ENCODE measurements around the gene ZBTB2. TPM values are rescaled to one million over a fixed set of nuclear protein-coding genes. Genes with fewer than 3 reads are reported as not detected.
"Not testable (repeated sequence)": the region's sequence is repeated elsewhere in the genome, so short reads cannot be mapped to it uniquely, and the experiment has no call there.

ZBTB2 gene
- total RNA-seq, 4 donors from 2014 or later, result 11.4 to 15.1 (median 12.4) TPM

DNA sequence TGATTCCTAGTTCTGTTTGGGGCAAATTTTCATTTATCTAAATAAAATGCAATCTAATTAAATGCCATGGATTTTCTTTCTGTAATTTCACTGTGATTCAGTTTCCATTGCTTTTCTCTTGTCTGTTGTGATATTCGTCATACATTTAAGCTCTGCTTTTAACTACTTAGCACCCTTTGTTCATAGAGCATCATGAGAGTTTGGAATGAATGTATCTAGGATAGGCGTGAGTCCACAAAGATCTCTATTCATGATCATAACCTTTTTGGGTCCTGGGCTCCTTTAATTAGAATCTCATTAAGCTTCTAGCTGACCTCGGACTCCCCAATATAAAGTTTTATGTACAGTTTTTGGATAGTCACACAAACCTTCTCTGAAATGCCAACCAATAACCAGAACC, 32.9 kb downstream of the ZBTB2 start:
- peaks cover 0 to 9% (median 0%) of the 10 kb centered on the region in 3 donors for H3K4me1 ChIP-seq
- no peaks in the 10 kb centered on the region for H3K27me3 ChIP-seq
- 72 to 84% methylated on average over 3 of the region's 3 CpGs for WGBS, 2 donors (ENCODE audit: low coverage in 1 of 2)
- H3K27ac ChIP-seq, result no peak overlapping the region
- ATAC-seq, result no peak
- peaks cover 0 to 54% of the 10 kb centered on the region in 2 donors for H3K36me3 ChIP-seq
- no peak overlapping the region for H3K4me3 ChIP-seq
- no peaks in the 10 kb centered on the region for H3K9me3 ChIP-seq
- TF ChIP-seq POLR2AphosphoS5 (IDR thresholded peaks at IDR 0.05), result no peak
- TF ChIP-seq POLR2A (IDR thresholded peaks at IDR 0.05), result no peak
- TF ChIP-seq, protein P1, sequence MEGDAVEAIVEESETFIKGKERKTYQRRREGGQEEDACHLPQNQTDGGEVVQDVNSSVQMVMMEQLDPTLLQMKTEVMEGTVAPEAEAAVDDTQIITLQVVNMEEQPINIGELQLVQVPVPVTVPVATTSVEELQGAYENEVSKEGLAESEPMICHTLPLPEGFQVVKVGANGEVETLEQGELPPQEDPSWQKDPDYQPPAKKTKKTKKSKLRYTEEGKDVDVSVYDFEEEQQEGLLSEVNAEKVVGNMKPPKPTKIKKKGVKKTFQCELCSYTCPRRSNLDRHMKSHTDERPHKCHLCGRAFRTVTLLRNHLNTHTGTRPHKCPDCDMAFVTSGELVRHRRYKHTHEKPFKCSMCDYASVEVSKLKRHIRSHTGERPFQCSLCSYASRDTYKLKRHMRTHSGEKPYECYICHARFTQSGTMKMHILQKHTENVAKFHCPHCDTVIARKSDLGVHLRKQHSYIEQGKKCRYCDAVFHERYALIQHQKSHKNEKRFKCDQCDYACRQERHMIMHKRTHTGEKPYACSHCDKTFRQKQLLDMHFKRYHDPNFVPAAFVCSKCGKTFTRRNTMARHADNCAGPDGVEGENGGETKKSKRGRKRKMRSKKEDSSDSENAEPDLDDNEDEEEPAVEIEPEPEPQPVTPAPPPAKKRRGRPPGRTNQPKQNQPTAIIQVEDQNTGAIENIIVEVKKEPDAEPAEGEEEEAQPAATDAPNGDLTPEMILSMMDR (IDR thresholded peaks at IDR 0.05), result no peak

DNA sequence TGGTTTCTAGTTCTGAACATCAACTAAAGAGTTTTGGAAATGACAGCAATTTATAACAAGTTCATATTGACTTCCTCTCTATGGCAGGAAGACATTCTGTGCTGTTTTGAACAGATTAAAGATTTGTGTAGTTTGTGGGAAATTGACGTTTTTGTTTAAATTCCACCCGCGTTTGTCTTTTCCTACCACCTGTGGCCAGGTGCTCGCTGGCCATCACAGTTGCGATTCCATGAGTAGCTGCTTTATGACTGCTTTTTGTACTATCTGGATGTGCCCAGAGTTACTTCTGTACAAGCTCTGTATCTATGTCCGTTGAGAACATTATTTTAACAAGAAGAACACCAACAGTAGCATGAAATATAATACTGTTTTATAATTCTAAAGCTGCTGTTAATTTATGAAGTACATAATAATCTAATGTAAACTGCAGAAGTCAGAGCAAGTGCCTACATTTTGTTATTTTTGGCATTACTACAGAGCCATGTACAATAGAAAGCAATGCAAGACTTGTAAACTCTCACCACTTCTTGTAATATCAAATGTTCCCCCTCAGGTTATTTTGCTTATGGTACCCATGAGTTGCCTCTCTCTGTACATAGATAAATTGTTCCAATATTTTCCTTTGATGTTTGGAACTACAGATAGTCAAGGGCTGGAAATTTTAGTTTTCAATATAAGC, 33.5 kb downstream of the ZBTB2 start:
- Histone ChIP-seq H3K4me1 (peaks cover 0 to 9% (median 0%) of the 10 kb centered on the region in 3 donors), H3K4me3 (no peak overlapping the region), H3K27me3 (no peaks in the 10 kb centered on the region), H3K9me3 (no peaks in the 10 kb centered on the region), H3K27ac (no peak overlapping the region), H3K36me3 (peaks cover 0 to 57% of the 10 kb centered on the region in 2 donors)
- WGBS, 2 donors (ENCODE audit: low coverage in 1 of 2), result 72 to 90% methylated on average over 2 to 6 of the region's 6 CpGs
- TF ChIP-seq EP300 (IDR thresholded peaks at IDR 0.05), result no peak
- no peak for ATAC-seq

- H3K4me1 ChIP-seq, H3K27me3 ChIP-seq, H3K9me3 ChIP-seq, H3K27ac ChIP-seq, ATAC-seq, H3K4me3 ChIP-seq: not testable (repeated sequence)
- 79 to 89% methylated on average over 6 of the region's 6 CpGs for WGBS, 2 donors (ENCODE audit: low coverage in 1 of 2)
- peaks cover 0 to 58% of the 10 kb centered on the region in 2 donors for H3K36me3 ChIP-seq
Measured at GRCh38 chr6:151356983-151357382, 34.4 kb downstream of the ZBTB2 start.

DNA sequence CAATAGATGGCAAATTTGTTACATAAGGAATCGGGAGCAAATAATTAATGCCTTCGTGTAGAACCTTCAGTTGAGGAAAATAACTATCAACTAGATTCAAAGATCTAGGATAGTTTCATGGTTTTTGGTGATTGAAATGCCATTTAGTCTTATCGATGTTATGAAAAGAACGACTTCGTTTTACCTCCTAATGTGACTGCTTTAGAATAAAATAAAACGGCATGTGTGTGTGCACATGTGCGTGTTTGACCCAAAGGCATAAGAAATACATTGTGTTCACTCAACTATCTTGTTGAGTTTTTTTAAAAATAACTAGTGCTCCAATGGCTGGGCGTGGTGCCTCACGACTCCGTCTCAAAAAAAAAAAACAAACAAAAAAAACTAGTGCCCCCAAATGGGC, 37.6 kb downstream of the ZBTB2 start:
- Histone ChIP-seq H3K36me3 (peaks cover 0 to 70% of the 10 kb centered on the region in 2 donors), H3K4me3 (no peak overlapping the region), H3K27ac (no peak overlapping the region), H3K27me3 (no peaks in the 10 kb centered on the region), H3K4me1 (peaks cover 0 to 9% (median 0%) of the 10 kb centered on the region in 3 donors), H3K9me3 (no peaks in the 10 kb centered on the region)
- TF ChIP-seq POLR2A (IDR thresholded peaks at IDR 0.05) (no peak), POLR2AphosphoS5 (IDR thresholded peaks at IDR 0.05) (no peak), EP300 (IDR thresholded peaks at IDR 0.05) (no peak)
- TF ChIP-seq, protein P1 (IDR thresholded peaks at IDR 0.05), result no peak
- no peak for ATAC-seq
- 92 to 94% methylated on average over 8 to 10 of the region's 10 CpGs for WGBS, 2 donors (ENCODE audit: low coverage in 1 of 2)

GRCh38 chr6:151352410-151353396, 38.7 kb downstream of the ZBTB2 start:
- Histone ChIP-seq H3K4me3 (no peak overlapping the region), H3K27me3 (no peaks in the 10 kb centered on the region), H3K36me3 (peaks cover 0 to 74% of the 10 kb centered on the region in 2 donors), H3K27ac (no peak overlapping the region), H3K9me3 (no peaks in the 10 kb centered on the region), H3K4me1 (peaks cover 0 to 9% (median 0%) of the 10 kb centered on the region in 3 donors)
- TF ChIP-seq, protein P1 (IDR thresholded peaks at IDR 0.05), result no peak
- TF ChIP-seq POLR2AphosphoS5 (IDR thresholded peaks at IDR 0.05), result no peak
- WGBS, 2 donors (ENCODE audit: low coverage in 1 of 2), result 82 to 84% methylated on average over 10 to 18 of the region's 19 CpGs
- ATAC-seq, result no peak
